Left forelimb (tissue), 1 donor: ENCODE results near the gene OXNAD1.
A peak's percentile ranks its signal among the peaks of the same experiment; 100 is the strongest.

Experiments
- DNase-seq: peaks from one replicate; pipeline ENCODE4 v3.0.0-alpha.2; 2018; ENCODE audit warnings: low spot score

OXNAD1 gene

GRCh38 chr3:16264708-16265454, at the start of gene OXNAD1, which contains the start of gene DPH3:
Gene OXNAD1 (plus strand): TSS chr3:16265212. CDS start chr3:16270953, 5,741 bp downstream.
Gene DPH3 (minus strand): TSS chr3:16264943. CDS start chr3:16264876, 67 bp downstream.
- DNase-seq, result peak; percentile 99

GRCh38 chr3:16216373-16216935, 48.6 kb upstream of the OXNAD1 start:
- DNase-seq, result no peak

GRCh38 chr3:16219777-16220176, 45.2 kb upstream of the OXNAD1 start:
- DNase-seq, result no peak

- DNase-seq, result no peak
These were observed 43.0 kb upstream of the OXNAD1 start for GRCh38 chr3:16221990-16222389.

GRCh38 chr3:16222547-16222946, 42.5 kb upstream of the OXNAD1 start:
- no peak for DNase-seq

GRCh38 chr3:16224325-16224724, 40.7 kb upstream of the OXNAD1 start:
- DNase-seq, result no peak

GRCh38 chr3:16227566-16227965, 37.4 kb upstream of the OXNAD1 start:
- no peak for DNase-seq

- no peak for DNase-seq
These were observed 35.3 kb upstream of the OXNAD1 start for GRCh38 chr3:16229681-16230080.

- no peak for DNase-seq
These were observed 33.0 kb upstream of the OXNAD1 start for GRCh38 chr3:16231983-16232382.

GRCh38 chr3:16233806-16234205, 31.2 kb upstream of the OXNAD1 start:
- no peak for DNase-seq

- DNase-seq, result no peak
These were observed 30.7 kb upstream of the OXNAD1 start for GRCh38 chr3:16234281-16234680.

GRCh38 chr3:16236030-16236639, 28.9 kb upstream of the OXNAD1 start:
- DNase-seq, result no peak

GRCh38 chr3:16236856-16237393, 28.1 kb upstream of the OXNAD1 start:
- DNase-seq, result no peak

GRCh38 chr3:16239086-16239770, 25.8 kb upstream of the OXNAD1 start:
- DNase-seq, result no peak

GRCh38 chr3:16239780-16240179, 25.2 kb upstream of the OXNAD1 start:
- no peak for DNase-seq

GRCh38 chr3:16240229-16241023, 24.6 kb upstream of the OXNAD1 start:
- DNase-seq, result no peak

GRCh38 chr3:16241225-16241624, 23.8 kb upstream of the OXNAD1 start:
- DNase-seq, result no peak

- DNase-seq, result no peak
These were observed 22.8 kb upstream of the OXNAD1 start for GRCh38 chr3:16242177-16242576.

GRCh38 chr3:16243706-16244490, 21.1 kb upstream of the OXNAD1 start:
- no peak for DNase-seq

GRCh38 chr3:16245609-16246008, 19.4 kb upstream of the OXNAD1 start:
- DNase-seq, result no peak
